ENCODE measurements around the gene TET1. TPM values are rescaled to one million over a fixed set of nuclear protein-coding genes. Genes with fewer than 3 reads are reported as not detected.
"Not testable (repeated sequence)": the region's sequence is repeated elsewhere in the genome, so short reads cannot be mapped to it uniquely, and the experiment has no call there.

The TET1 gene
- total RNA-seq, 4 donors from 2014 or later: 3.5 to 40.3 (median 7.1) TPM

DNA sequence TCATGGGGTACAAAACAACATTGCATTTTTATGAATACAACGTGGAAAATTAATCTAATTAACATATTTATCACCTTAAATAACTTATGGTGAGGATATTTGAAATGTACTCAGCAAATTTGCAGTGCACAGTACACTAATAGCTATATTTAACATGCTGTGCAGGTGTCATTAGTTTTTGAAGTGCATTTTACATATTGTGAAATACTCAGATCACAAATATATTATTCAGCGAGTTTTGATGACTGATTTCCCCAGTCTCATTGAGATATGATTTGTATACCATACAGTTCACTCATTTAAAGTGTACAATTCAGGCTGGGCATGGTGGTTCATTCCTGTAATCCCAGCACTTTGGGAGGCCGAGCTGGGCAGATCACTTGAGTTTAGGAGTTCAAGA is 59.5 kb downstream of the TET1 start:
- no peak overlapping the region for H3K4me3 ChIP-seq

DNA sequence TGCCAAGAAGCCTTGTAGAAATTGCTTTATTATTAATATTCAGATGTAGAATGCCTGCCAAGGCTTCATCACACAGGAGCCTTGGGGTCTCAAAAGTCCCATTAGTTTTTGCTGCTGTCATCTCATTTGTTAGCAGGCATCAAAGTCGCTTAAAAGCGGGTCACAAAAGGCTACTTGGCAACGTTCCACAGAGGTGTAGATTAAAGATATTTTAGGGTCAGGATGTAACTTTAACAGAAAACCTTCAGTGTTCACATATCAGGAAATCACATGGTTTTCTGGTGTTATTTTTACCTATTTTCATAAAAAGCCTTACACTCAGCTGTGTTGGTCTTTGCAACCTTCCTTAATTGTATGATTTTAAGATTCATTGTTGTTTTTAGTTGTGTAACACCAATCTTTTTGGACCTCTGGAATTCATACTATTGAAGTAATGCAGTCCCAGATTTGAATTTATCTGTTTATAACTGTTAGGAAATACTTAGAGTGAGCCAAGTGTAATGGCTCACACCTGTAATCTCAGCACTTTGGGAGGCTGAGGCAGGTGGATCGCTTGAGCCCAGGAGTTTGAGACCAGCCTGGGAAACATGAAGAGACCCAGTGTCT is 65.3 kb downstream of the TET1 start:
- intact Hi-C loops (cut with DNase I; ENCODE audit: low total_unique reads): no loop called here
- no peak for DNase-seq
- Histone ChIP-seq H3K4me3 (no peak overlapping the region), H3K27me3 (no peaks in the 10 kb centered on the region), H3K36me3 (no peaks in the 10 kb centered on the region), H3K9me3 (no peaks in the 10 kb centered on the region), H3K27ac (no peak overlapping the region), H3K4me1 (no peaks in the 10 kb centered on the region)
- no peak for TF ChIP-seq POLR2A (IDR thresholded peaks at IDR 0.05)
- TF ChIP-seq, protein P1, sequence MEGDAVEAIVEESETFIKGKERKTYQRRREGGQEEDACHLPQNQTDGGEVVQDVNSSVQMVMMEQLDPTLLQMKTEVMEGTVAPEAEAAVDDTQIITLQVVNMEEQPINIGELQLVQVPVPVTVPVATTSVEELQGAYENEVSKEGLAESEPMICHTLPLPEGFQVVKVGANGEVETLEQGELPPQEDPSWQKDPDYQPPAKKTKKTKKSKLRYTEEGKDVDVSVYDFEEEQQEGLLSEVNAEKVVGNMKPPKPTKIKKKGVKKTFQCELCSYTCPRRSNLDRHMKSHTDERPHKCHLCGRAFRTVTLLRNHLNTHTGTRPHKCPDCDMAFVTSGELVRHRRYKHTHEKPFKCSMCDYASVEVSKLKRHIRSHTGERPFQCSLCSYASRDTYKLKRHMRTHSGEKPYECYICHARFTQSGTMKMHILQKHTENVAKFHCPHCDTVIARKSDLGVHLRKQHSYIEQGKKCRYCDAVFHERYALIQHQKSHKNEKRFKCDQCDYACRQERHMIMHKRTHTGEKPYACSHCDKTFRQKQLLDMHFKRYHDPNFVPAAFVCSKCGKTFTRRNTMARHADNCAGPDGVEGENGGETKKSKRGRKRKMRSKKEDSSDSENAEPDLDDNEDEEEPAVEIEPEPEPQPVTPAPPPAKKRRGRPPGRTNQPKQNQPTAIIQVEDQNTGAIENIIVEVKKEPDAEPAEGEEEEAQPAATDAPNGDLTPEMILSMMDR (IDR thresholded peaks at IDR 0.05): no peak

More for the DNA sequence above, 59.5 kb downstream of the TET1 start:
- intact Hi-C loops (cut with DNase I; ENCODE audit: low total_unique reads): no loop called here
- Histone ChIP-seq H3K27ac (no peak overlapping the region), H3K4me1 (no peaks in the 10 kb centered on the region), H3K36me3 (no peaks in the 10 kb centered on the region), H3K9me3 (no peaks in the 10 kb centered on the region), H3K27me3 (no peaks in the 10 kb centered on the region)
- no peak for DNase-seq
- no peak for TF ChIP-seq POLR2A (IDR thresholded peaks at IDR 0.05)
- TF ChIP-seq, protein P1 (IDR thresholded peaks at IDR 0.05): no peak

DNA sequence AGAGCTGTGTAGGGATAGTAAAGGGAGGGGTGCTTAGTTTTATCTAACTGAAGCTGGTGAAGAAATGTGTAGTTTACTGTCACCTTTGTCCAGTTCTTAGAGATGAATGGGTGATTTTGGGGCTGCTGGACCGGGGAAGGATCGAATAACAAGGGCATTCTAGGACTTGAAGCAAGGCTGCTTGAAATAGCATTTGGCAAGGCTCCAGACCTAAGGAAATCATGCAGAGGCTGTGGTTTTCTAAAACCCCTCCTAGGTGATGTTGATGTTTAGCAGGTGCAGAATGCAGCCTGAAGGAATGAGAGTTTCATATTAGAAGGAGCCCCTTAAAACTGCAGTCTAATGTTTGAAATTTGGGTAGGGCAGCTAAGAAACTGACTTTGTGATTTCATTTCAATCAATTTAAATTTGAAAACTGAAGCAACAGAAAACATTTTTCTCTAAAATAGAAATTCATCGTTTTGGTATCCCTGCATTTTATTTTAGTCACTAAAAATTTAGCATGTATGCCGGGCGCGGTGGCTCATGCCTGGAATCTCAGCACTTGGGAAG is 68.5 kb downstream of the TET1 start:
- Histone ChIP-seq H3K36me3 (no peaks in the 10 kb centered on the region), H3K4me3 (no peak overlapping the region), H3K27ac (no peak overlapping the region), H3K27me3 (no peaks in the 10 kb centered on the region), H3K9me3 (no peaks in the 10 kb centered on the region), H3K4me1 (no peaks in the 10 kb centered on the region)
- intact Hi-C loops (cut with DNase I; ENCODE audit: low total_unique reads): no loop called here
- DNase-seq: no peak
- TF ChIP-seq, protein P1 (IDR thresholded peaks at IDR 0.05): no peak
- no peak for TF ChIP-seq POLR2A (IDR thresholded peaks at IDR 0.05)

DNA sequence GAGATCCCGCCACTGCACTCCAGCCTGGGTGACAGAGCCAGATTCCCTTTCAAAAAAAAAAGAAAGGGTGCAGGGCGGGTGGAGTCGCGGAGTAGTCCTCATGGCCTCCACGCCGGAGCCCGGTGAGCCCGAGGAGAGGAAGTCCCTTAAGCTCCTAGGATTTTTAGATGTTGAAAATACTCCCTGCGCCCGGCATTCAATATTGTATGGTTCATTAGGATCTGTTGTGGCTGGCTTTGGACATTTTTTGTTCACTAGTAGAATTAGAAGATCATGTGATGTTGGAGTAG is 72.1 kb downstream of the TET1 start:
- H3K4me1 ChIP-seq; intact Hi-C loops (cut with DNase I; ENCODE audit: low total_unique reads); H3K9me3 ChIP-seq; H3K27me3 ChIP-seq; DNase-seq; H3K27ac ChIP-seq; H3K36me3 ChIP-seq; H3K4me3 ChIP-seq: not testable (repeated sequence)

DNA sequence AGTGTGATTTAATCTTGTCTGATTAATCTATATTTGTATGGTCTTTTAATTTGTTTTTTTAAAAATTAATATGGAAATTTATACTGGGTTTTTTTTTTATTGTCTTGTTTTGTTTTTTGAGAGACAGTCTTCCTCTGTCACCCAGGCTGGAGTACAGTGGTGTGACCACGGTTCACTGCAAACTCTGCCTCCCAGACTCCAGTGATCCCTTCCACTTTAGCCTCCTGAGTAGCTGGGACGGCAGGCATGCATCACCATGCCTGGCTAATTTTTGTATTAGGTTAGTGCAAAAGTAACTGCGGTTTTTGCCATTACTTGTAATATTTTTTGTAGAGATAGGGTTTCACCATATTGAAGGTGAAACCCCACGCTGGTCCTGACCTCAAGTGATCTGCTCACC is 73.1 kb downstream of the TET1 start:
- TF ChIP-seq, protein P1 (IDR thresholded peaks at IDR 0.05): no peak
- no peak for TF ChIP-seq POLR2A (IDR thresholded peaks at IDR 0.05)
- Histone ChIP-seq H3K27ac (no peak overlapping the region), H3K4me1 (no peaks in the 10 kb centered on the region), H3K36me3 (no peaks in the 10 kb centered on the region), H3K4me3 (no peak overlapping the region), H3K9me3 (no peaks in the 10 kb centered on the region), H3K27me3 (no peaks in the 10 kb centered on the region)
- DNase-seq: no peak
- intact Hi-C loops (cut with DNase I; ENCODE audit: low total_unique reads): no loop called here
